Measurements from ENCODE around the gene ZNF662. TPM values are rescaled to one million over a fixed set of nuclear protein-coding genes. Genes with fewer than 3 reads are reported as not detected.

ZNF662 gene
- total RNA-seq, 3 donors from 2014 or later = 6.7 to 14.4 (median 13.6) TPM

- Histone ChIP-seq H3K4me3 (no peak overlapping the region), H3K4me1 (ENCODE audit: low read depth) (no peaks in the 10 kb centered on the region), H3K36me3 (ENCODE audit: low read depth) (no peaks in the 10 kb centered on the region), H3K9me3 (no peaks in the 10 kb centered on the region)
- ATAC-seq (no peak), DNase-seq (no peak)
- intact Hi-C loops (cut with DNase I, micrococcal nuclease) = no loop called here
- no peak for TF ChIP-seq CTCF (IDR thresholded peaks at IDR 0.05)
Measured at GRCh38 chr3:42942693-42943092, 36.8 kb downstream of the ZNF662 start.

GRCh38 chr3:42946050-42946449, 40.1 kb downstream of the ZNF662 start:
- DNase-seq = no peak
- Histone ChIP-seq H3K9me3 (no peaks in the 10 kb centered on the region), H3K4me1 (ENCODE audit: low read depth) (no peaks in the 10 kb centered on the region), H3K4me3 (no peak overlapping the region), H3K36me3 (ENCODE audit: low read depth) (no peaks in the 10 kb centered on the region)
- TF ChIP-seq CTCF (IDR thresholded peaks at IDR 0.05) = no peak
- intact Hi-C loops (cut with DNase I, micrococcal nuclease) = no loop called here
- ATAC-seq = no peak

GRCh38 chr3:42957573-42957972, 51.6 kb downstream of the ZNF662 start:
- no peaks in the 10 kb centered on the region for H3K9me3 ChIP-seq
- no peak for TF ChIP-seq CTCF (IDR thresholded peaks at IDR 0.05)
- intact Hi-C loops (cut with DNase I, micrococcal nuclease) = no loop called here
- H3K36me3 ChIP-seq (ENCODE audit: low read depth) = no peaks in the 10 kb centered on the region
- DNase-seq (no peak), ATAC-seq (no peak)
- H3K4me1 ChIP-seq (ENCODE audit: low read depth) = no peaks in the 10 kb centered on the region
- H3K4me3 ChIP-seq = no peak overlapping the region

- H3K9me3 ChIP-seq = no peaks in the 10 kb centered on the region
- intact Hi-C loops (cut with DNase I, micrococcal nuclease) = loop anchor here (2.0 to 10.0 kb wide), 3 partner anchors 195 to 655 kb away; no protein-coding TSS in a partner anchor
- H3K4me1 ChIP-seq (ENCODE audit: low read depth) = no peaks in the 10 kb centered on the region
- DNase-seq = no peak
- H3K36me3 ChIP-seq (ENCODE audit: low read depth) = no peaks in the 10 kb centered on the region
- no peak overlapping the region for H3K4me3 ChIP-seq
- no peak for ATAC-seq
- no peak for TF ChIP-seq CTCF (IDR thresholded peaks at IDR 0.05)
Measured at GRCh38 chr3:42960282-42960681, 54.3 kb downstream of the ZNF662 start.

GRCh38 chr3:42960786-42961185, 54.8 kb downstream of the ZNF662 start:
- intact Hi-C loops (cut with DNase I, micrococcal nuclease) = loop anchor here (2.0 to 10.0 kb wide), 3 partner anchors 194 to 656 kb away; no protein-coding TSS in a partner anchor
- no peak for ATAC-seq
- no peak for DNase-seq

More at GRCh38 chr3:42960786-42961185, 54.8 kb downstream of the ZNF662 start:
- Histone ChIP-seq H3K36me3 (ENCODE audit: low read depth) (no peaks in the 10 kb centered on the region), H3K9me3 (no peaks in the 10 kb centered on the region), H3K4me1 (ENCODE audit: low read depth) (no peaks in the 10 kb centered on the region), H3K4me3 (no peak overlapping the region)
- TF ChIP-seq CTCF (IDR thresholded peaks at IDR 0.05) = no peak

All from mucosa of descending colon (tissue), 3 donors.